NCI-H146 (cell line): Measurements from ENCODE around the gene VASH1.
A peak's percentile ranks its signal among the peaks of the same experiment; 100 is the strongest.

Experiments used
- DNase-seq: peaks from one replicate; lab custom pipeline; 2025; lab: John Stamatoyannopoulos, UW

Gene VASH1

GRCh38 chr14:76742966-76743365 lies 18.3 kb upstream of the VASH1 start:
- DNase-seq, result no peak

- no peak for DNase-seq
Measured at GRCh38 chr14:76752744-76753143, 8.5 kb upstream of the VASH1 start.

GRCh38 chr14:76753541-76754198 lies 7.6 kb upstream of the VASH1 start:
- DNase-seq, result no peak

GRCh38 chr14:76754586-76754985 lies 6.7 kb upstream of the VASH1 start:
- no peak for DNase-seq

GRCh38 chr14:76755610-76756370 lies 5.5 kb upstream of the VASH1 start:
- DNase-seq, result no peak

- no peak for DNase-seq
Measured at GRCh38 chr14:76756371-76756750, 4.9 kb upstream of the VASH1 start.

- no peak for DNase-seq
Measured at GRCh38 chr14:76759589-76759988, 1.7 kb upstream of the VASH1 start.

- no peak for DNase-seq
Measured at GRCh38 chr14:76760331-76761135, 735 bp upstream of the VASH1 start.

GRCh38 chr14:76761960-76762410 lies 717 bp downstream of the VASH1 start:
- no peak for DNase-seq

- DNase-seq, result no peak
Measured at GRCh38 chr14:76762411-76763095, 1.3 kb downstream of the VASH1 start.

GRCh38 chr14:76763096-76764041 lies 2.1 kb downstream of the VASH1 start:
- DNase-seq, result no peak

- DNase-seq, result no peak
Measured at GRCh38 chr14:76765461-76765931, 4.2 kb downstream of the VASH1 start.

GRCh38 chr14:76767681-76768656 lies 6.7 kb downstream of the VASH1 start:
- peak; percentile 34 for DNase-seq

- DNase-seq, result no peak
Measured at GRCh38 chr14:76768671-76769500, 7.6 kb downstream of the VASH1 start.

- no peak for DNase-seq
Measured at GRCh38 chr14:76769636-76770292, 8.5 kb downstream of the VASH1 start.

- DNase-seq, result no peak
Measured at GRCh38 chr14:76770521-76771436, 9.5 kb downstream of the VASH1 start.

- no peak for DNase-seq
Measured at GRCh38 chr14:76771437-76771980, 10.2 kb downstream of the VASH1 start.
